ENCODE results near the gene PTGDS. TPM values are rescaled to one million over a fixed set of nuclear protein-coding genes. Genes with fewer than 3 reads are reported as not detected.
A peak's percentile ranks its signal among the peaks of the same experiment; 100 is the strongest.
"Not testable (repeated sequence)": the region's sequence is repeated elsewhere in the genome, so short reads cannot be mapped to it uniquely, and the experiment has no call there.

The PTGDS gene
- total RNA-seq, 4 donors from 2014 or later: 1.2 to 21.5 (median 7.8) TPM

DNA sequence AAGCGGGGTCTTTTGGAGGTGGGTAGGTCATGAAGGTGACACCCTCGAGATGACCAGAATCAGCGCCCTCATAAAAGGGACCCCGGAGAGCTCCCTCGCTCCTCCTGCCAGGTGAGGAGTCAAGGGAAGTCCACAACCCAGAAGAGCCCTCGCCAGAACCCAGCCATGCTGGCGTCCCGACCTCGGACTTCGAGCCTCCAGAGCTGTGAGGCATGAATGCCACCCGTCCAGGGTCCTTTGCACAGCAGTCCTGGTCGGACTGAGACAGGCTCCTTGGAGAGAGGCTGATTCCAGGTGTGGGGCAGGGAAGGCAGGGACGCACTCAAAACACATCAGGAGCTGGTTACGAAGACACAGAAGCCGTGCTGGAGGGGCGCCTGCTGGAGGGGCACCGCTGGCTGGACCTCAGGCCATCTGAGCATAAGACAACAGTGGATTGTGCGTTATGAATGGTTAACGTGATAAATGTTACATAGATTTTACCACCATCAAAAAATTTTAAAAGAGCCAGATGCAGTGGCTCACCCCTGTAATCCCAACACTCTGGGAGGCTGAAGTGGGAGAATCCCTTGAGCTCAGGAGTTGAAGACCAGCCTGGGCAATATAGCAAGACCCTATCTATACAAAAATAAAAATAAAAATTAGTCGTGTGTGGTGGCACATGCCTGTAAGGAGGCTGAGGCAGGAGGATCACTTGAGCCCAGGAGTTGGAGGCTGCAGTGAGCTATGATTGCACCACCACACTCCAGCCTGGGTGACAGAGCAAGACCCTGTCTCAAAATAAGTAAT, 24.7 kb downstream of the PTGDS start:
- DNase-seq: no peak
- no peaks in the 10 kb centered on the region for H3K9me3 ChIP-seq
- no peaks in the 10 kb centered on the region for H3K36me3 ChIP-seq
- no peaks in the 10 kb centered on the region for H3K27me3 ChIP-seq
- no peak overlapping the region for H3K27ac ChIP-seq
- TF ChIP-seq CTCF (IDR thresholded peaks at IDR 0.05) (no peak), POLR2A (IDR thresholded peaks at IDR 0.05) (no peak)
- H3K4me1 ChIP-seq: peaks cover 0 to 15% (median 8%) of the 10 kb centered on the region in 4 donors
- no peak overlapping the region for H3K4me3 ChIP-seq

DNA sequence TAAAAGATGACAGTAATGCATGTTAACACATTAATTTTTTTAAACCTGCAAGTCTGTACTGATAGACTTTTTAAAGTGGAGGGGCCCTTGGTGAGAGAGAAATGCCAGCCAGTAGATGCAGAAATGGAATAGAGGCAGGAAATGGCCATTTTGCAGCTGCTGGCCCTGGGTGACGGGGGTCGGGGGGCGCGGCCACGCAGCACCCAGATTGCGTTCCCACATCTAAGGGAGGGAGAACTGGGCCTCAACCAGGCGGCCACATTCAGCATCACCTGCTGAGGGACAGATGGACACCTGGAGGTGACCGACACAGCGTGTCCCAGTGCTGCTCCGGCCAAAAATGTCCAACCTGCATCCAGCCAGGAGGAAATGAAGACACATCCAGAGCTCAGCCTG, 25.3 kb downstream of the PTGDS start:
- TF ChIP-seq CTCF (IDR thresholded peaks at IDR 0.05): no peak
- TF ChIP-seq POLR2A (IDR thresholded peaks at IDR 0.05): no peak
- H3K36me3 ChIP-seq: no peaks in the 10 kb centered on the region
- no peaks in the 10 kb centered on the region for H3K9me3 ChIP-seq
- no peak overlapping the region for H3K4me3 ChIP-seq
- H3K27me3 ChIP-seq: no peaks in the 10 kb centered on the region
- H3K27ac ChIP-seq: no peak overlapping the region
- H3K4me1 ChIP-seq: peaks cover 0 to 12% (median 2%) of the 10 kb centered on the region in 4 donors
- no peak for DNase-seq

DNA sequence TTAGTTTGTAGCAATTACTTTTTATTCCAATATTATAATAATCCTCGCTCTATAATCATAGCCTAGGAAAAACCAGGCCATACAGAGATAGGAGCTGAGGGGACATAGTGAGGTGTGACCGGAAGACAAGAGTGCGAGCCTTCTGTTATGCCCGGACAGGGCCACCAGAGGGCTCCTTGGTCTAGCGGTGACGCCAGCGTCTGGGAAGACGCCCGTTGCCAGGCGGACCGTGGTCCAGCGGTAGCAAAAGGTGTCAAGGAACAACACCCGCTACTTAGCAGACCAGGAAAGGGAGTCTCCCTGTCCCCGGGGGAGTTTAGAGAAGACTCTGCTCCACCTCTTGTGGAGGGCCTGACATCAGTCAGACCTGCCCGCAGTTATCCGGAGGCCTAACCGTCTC, 27.0 kb downstream of the PTGDS start:
- DNase-seq: peak in 1 of 3 donors; percentile 64
- not testable (repeated sequence) for H3K9me3 ChIP-seq, H3K4me3 ChIP-seq, H3K27ac ChIP-seq, H3K27me3 ChIP-seq, H3K36me3 ChIP-seq
- TF ChIP-seq CTCF (IDR thresholded peaks at IDR 0.05): peak in 5 of 6 experiments; percentile 13 to 67 (median 52)
- peaks cover 0 to 15% (median 0%) of the 10 kb centered on the region in 4 donors for H3K4me1 ChIP-seq

DNA sequence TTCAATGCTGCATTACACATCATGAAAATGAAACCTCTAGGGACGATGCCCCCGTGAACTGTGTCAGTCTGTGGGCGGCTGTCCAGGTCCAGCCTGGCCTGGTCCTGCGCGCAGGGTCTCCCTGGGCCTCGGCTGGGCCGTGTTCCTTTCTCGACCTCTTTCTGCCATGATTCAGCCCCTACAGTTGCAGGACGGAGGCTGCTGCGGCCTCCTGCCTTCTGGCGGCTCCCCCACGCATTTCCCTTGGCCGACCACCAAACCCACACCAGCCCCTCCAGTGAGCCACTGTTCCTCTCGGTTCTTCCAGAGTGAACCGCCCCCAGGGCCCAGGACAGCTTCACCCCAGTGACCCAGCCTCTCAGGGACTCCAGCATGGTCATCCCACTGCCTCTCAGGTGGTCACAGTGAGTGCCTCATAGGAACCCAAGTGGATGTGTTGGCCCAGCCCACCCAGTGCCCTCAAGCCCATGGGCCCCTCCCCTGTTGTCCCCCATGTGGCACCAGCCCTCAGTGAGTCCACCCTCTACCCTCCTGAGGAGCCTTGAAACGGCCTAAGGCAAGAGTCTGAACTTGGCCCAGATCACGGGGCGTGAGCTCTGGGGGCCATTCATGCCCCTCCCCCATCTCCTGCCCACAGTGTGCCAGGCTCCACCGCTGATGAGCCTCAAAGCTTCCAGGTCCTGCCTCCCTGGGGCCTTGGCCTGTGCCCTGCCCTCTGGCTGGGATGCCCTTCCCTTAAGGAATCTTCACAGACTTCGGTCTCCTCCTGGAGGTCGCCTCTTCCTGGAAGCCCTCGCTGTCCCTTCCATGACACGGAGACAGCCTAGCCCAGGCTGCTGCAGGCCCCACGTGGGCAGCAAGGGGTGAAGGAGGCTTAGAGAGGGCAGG, 29.1 kb downstream of the PTGDS start:
- H3K9me3 ChIP-seq: no peaks in the 10 kb centered on the region
- no peak for DNase-seq
- TF ChIP-seq CTCF (IDR thresholded peaks at IDR 0.05): no peak
- no peak for TF ChIP-seq POLR2A (IDR thresholded peaks at IDR 0.05)
- H3K27ac ChIP-seq: no peak overlapping the region
- peaks cover 0 to 19% (median 0%) of the 10 kb centered on the region in 3 donors for H3K36me3 ChIP-seq
- no peaks in the 10 kb centered on the region for H3K27me3 ChIP-seq
- H3K4me1 ChIP-seq: peaks cover 0 to 15% (median 0%) of the 10 kb centered on the region in 4 donors
- no peak overlapping the region for H3K4me3 ChIP-seq

GRCh38 chr9:137007108-137007815, 30.0 kb downstream of the PTGDS start:
- Histone ChIP-seq H3K27ac (no peak overlapping the region), H3K36me3 (peaks cover 0 to 28% (median 0%) of the 10 kb centered on the region in 3 donors), H3K4me3 (no peak overlapping the region), H3K4me1 (peaks cover 0 to 15% (median 0%) of the 10 kb centered on the region in 4 donors), H3K27me3 (no peaks in the 10 kb centered on the region), H3K9me3 (no peaks in the 10 kb centered on the region)
- DNase-seq: no peak
- TF ChIP-seq POLR2A (IDR thresholded peaks at IDR 0.05): no peak
- no peak for TF ChIP-seq CTCF (IDR thresholded peaks at IDR 0.05)
